ENCODE results near the gene CR1L.
"Not testable (repeated sequence)": the region's sequence is repeated elsewhere in the genome, so short reads cannot be mapped to it uniquely, and the experiment has no call there.

CR1L gene

GRCh38 chr1:207763972-207764371 is 119.0 kb downstream of the CR1L start:
- H3K9me3 ChIP-seq (ENCODE audit: control insufficient read depth, low read length): no peaks in the 10 kb centered on the region
- peaks cover 95% of the 10 kb centered on the region for H3K36me3 ChIP-seq (ENCODE audit: control insufficient read depth, insufficient read depth, low read length, severe bottlenecking)
- no peak for DNase-seq (ENCODE audit: low read depth)
- H3K9ac ChIP-seq (ENCODE audit: low read length): no peak overlapping the region
- H3K27me3 ChIP-seq (replicated peaks; ENCODE audit: control insufficient read depth, insufficient read depth, low read length): no peaks in the 10 kb centered on the region
- H3K4me3 ChIP-seq (ENCODE audit: low read length): no peak overlapping the region
- H3K4me1 ChIP-seq (ENCODE audit: control insufficient read depth, insufficient read depth, low read length): no peaks in the 10 kb centered on the region

- no peaks in the 10 kb centered on the region for H3K27me3 ChIP-seq (replicated peaks; ENCODE audit: control insufficient read depth, insufficient read depth, low read length)
- H3K9ac ChIP-seq (ENCODE audit: low read length): no peak overlapping the region
- H3K36me3 ChIP-seq (ENCODE audit: control insufficient read depth, insufficient read depth, low read length, severe bottlenecking): peaks cover 84% of the 10 kb centered on the region
- no peak for DNase-seq (ENCODE audit: low read depth)
- no peaks in the 10 kb centered on the region for H3K9me3 ChIP-seq (ENCODE audit: control insufficient read depth, low read length)
- no peaks in the 10 kb centered on the region for H3K4me1 ChIP-seq (ENCODE audit: control insufficient read depth, insufficient read depth, low read length)
- no peak overlapping the region for H3K4me3 ChIP-seq (ENCODE audit: low read length)
These were observed 121.6 kb downstream of the CR1L start for GRCh38 chr1:207766569-207766968.

GRCh38 chr1:207770514-207770913 is 125.6 kb downstream of the CR1L start:
- H3K4me3 ChIP-seq (ENCODE audit: low read length); H3K9me3 ChIP-seq (ENCODE audit: control insufficient read depth, low read length); H3K27me3 ChIP-seq (replicated peaks; ENCODE audit: control insufficient read depth, insufficient read depth, low read length); H3K9ac ChIP-seq (ENCODE audit: low read length); DNase-seq (ENCODE audit: low read depth); H3K4me1 ChIP-seq (ENCODE audit: control insufficient read depth, insufficient read depth, low read length): not testable (repeated sequence)
- H3K36me3 ChIP-seq (ENCODE audit: control insufficient read depth, insufficient read depth, low read length, severe bottlenecking): peaks cover 50% of the 10 kb centered on the region

Measured in adipocyte (in vitro differentiated cells).